ENCODE results near the gene SNPH.

SNPH gene

DNA sequence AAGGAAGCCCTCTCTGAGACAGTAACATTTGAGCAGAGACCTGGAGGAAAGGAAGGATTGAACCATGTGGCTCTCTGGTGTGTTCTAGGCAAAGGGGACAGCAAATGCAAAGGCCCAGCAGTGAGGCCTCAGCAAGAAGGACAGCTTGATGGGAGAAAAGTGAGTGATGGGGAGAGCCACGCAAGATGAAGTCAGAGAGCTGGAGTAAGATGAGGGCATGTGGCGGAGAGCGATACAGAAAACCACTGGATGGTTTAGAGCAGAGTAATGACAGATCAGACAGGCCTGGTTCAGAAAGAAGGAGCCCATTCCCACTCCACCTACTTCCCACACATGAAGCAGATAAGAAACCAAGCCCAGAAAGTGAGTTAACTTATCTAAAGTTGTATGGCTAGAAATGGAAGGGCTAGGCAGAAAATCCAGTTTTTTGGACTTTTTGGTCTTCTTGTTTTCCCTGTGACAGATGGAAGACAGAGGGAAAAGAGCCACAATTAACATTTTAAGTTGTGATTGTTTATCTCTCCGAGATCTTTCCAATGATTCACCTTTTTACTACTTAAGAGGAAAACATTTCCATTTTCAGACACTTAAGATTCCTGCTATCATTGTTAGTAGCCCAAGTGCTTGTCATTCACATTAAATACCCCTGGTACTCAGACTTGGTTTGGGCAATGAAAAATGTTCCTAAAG lies 723 bp upstream of the SNPH start:
- H3K4me3 ChIP-seq (replicated peaks in 1 of 2; ENCODE audit: low read depth in 2 of 2, low read length in 2 of 2), result peak overlapping the region; percentile 64 to 76
- DNase-seq (ENCODE audit: low read depth in 2 of 2), result no peak
- TF ChIP-seq, protein P1, sequence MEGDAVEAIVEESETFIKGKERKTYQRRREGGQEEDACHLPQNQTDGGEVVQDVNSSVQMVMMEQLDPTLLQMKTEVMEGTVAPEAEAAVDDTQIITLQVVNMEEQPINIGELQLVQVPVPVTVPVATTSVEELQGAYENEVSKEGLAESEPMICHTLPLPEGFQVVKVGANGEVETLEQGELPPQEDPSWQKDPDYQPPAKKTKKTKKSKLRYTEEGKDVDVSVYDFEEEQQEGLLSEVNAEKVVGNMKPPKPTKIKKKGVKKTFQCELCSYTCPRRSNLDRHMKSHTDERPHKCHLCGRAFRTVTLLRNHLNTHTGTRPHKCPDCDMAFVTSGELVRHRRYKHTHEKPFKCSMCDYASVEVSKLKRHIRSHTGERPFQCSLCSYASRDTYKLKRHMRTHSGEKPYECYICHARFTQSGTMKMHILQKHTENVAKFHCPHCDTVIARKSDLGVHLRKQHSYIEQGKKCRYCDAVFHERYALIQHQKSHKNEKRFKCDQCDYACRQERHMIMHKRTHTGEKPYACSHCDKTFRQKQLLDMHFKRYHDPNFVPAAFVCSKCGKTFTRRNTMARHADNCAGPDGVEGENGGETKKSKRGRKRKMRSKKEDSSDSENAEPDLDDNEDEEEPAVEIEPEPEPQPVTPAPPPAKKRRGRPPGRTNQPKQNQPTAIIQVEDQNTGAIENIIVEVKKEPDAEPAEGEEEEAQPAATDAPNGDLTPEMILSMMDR (IDR thresholded peaks at IDR 0.05; ENCODE audit: low read depth, low read length), result no peak

DNA sequence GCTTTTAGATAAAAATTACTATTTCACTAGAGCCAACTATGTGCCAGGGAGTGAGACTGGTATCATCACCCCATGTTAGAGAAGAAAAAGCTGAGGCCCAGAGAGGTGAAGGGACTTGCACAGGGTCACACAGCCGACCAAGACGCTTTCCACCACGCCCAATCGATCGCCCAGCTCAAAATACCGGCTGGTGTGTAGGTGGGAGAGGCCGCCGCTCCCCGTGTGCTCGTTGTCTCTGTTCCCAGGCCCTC lies 253 bp upstream of the SNPH start:
- H3K4me3 ChIP-seq (replicated peaks in 1 of 2; ENCODE audit: low read depth in 2 of 2, low read length in 2 of 2), result peak overlapping the region; percentile 64 to 76
- DNase-seq (ENCODE audit: low read depth in 2 of 2), result no peak
- TF ChIP-seq, protein P1 (IDR thresholded peaks at IDR 0.05; ENCODE audit: low read depth, low read length), result no peak

DNA sequence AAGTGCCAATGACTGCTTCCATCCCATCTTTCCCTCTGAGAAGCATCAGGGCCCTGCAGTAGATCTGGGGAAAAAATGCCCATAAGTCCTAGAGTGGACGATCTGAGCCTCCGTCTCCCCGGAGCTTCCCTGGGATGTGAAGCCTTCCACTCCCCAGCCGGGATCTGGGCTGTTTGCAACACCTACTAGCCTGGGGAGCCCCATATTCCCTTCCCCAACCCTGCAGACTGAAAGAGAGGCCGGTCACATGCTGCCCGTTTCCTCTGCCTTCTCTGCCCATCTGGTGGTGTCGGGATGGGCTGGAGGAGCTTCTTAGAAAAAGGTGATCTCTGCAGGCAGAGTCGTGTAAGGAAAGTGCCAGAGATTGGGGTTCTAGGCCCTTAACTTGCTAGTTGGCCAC lies 1.1 kb downstream of the SNPH start:
- no peak for DNase-seq (ENCODE audit: low read depth in 2 of 2)
- TF ChIP-seq, protein P1 (IDR thresholded peaks at IDR 0.05; ENCODE audit: low read depth, low read length), result no peak

DNA sequence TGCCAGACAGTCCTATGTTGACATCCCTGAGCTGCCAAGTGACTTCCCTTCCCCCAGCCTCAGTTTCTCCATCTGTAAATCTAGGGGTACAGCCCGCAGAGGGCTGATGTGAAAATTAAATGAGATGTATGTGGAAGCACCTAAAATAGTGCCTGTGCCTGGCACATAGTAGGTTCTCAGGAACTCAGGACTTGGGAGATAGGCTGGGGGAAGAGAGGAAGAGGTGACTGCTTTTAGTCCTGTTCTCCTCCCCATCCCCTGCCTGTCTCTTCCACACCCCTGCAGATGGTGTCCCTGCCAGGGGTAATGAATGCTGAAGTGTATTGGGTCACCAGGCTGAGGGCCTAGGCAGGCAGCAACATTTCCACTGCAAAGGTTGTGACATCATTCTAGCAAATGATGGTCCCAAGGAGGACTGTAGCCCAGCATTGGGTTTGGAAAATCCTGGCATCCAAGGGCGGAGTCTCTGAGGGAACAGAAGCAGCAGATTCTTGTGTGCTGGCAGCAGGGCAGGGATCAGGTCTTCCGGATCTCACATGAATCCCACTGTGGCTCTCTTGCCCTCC lies 1.8 kb downstream of the SNPH start:
- DNase-seq (ENCODE audit: low read depth in 2 of 2), result no peak
- TF ChIP-seq, protein P1 (IDR thresholded peaks at IDR 0.05; ENCODE audit: low read depth, low read length), result no peak
- no peak overlapping the region for H3K4me3 ChIP-seq (replicated peaks in 1 of 2; ENCODE audit: low read depth in 2 of 2, low read length in 2 of 2)

More for the DNA sequence above, 1.1 kb downstream of the SNPH start:
- peak overlapping the region; percentile 64 to 76 for H3K4me3 ChIP-seq (replicated peaks in 1 of 2; ENCODE audit: low read depth in 2 of 2, low read length in 2 of 2)

DNA sequence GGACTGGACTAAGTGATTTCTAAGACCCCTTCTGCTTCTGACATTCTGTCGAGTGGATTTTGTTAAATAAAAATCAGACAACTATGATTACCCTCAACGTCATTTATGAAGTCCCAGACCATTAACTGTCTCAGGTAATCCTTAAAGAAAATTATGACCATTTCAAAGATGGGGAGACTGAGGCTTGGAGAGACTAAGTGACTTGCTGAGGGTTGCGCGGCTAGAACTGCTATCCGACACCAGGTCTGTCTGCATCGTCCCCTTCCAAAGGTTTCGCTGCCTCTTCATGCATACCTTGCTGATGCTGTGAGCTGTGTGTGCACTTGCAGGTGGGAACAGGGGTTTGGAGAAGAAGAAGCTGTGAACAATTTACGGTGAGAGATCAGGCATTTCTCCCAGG lies 3.1 kb downstream of the SNPH start:
- DNase-seq (ENCODE audit: low read depth in 2 of 2), result no peak
- TF ChIP-seq, protein P1 (IDR thresholded peaks at IDR 0.05; ENCODE audit: low read depth, low read length), result no peak
- no peak overlapping the region for H3K4me3 ChIP-seq (replicated peaks in 1 of 2; ENCODE audit: low read depth in 2 of 2, low read length in 2 of 2)

DNA sequence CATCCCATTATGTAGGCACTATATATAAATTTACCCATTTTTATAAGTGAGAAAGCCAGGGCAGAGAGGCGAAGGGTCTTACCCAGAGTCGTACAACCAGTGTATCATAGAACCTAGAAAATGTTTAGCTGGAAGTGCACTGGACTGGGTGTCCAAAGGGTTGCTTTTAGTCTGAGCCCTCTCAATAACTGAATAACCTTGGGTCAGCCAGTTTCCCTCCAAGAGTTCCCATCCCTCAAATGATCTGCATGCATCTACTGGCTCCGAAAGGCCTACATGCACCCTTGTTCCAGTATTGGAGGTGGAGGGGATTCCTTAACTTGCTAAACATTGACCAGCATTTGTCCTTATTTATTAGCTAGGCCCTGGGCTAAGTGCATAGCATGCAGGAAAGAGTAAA lies 3.8 kb downstream of the SNPH start:
- TF ChIP-seq, protein P1 (IDR thresholded peaks at IDR 0.05; ENCODE audit: low read depth, low read length), result no peak
- no peak for DNase-seq (ENCODE audit: low read depth in 2 of 2)
- no peak overlapping the region for H3K4me3 ChIP-seq (replicated peaks in 1 of 2; ENCODE audit: low read depth in 2 of 2, low read length in 2 of 2)

Data from cardiac fibroblast (primary cell).